ENCODE results near the gene KLHL29. TPM values are rescaled to one million over a fixed set of nuclear protein-coding genes. Genes with fewer than 3 reads are reported as not detected.

The KLHL29 gene
- total RNA-seq, 1 experiment from 2014 or later = 34.1 TPM

- Histone ChIP-seq H3K4me1 (peaks cover 59% of the 10 kb centered on the region), H3K4me3 (peak overlapping the region; percentile 59), H3K27ac (peak overlapping the region; percentile 86), H3K27me3 (no peaks in the 10 kb centered on the region), H3K9me3 (replicated peaks) (no peaks in the 10 kb centered on the region), H3K36me3 (peaks cover 4% of the 10 kb centered on the region)
- DNase-seq = peak; percentile 59 to 79
Observed at GRCh38 chr2:23522726-23523372, 137.9 kb downstream of the KLHL29 start.

GRCh38 chr2:23523373-23524260 is 138.6 kb downstream of the KLHL29 start:
- H3K27me3 ChIP-seq = no peaks in the 10 kb centered on the region
- H3K27ac ChIP-seq = peak overlapping the region; percentile 86
- H3K4me3 ChIP-seq = peak overlapping the region; percentile 59
- H3K9me3 ChIP-seq (replicated peaks) = no peaks in the 10 kb centered on the region
- H3K36me3 ChIP-seq = no peaks in the 10 kb centered on the region
- peaks cover 51% of the 10 kb centered on the region for H3K4me1 ChIP-seq
- DNase-seq = peak; percentile 55 to 72

- no peaks in the 10 kb centered on the region for H3K9me3 ChIP-seq (replicated peaks)
- DNase-seq = peak; percentile 97
- H3K27me3 ChIP-seq = no peaks in the 10 kb centered on the region
- H3K36me3 ChIP-seq = no peaks in the 10 kb centered on the region
- H3K4me1 ChIP-seq = peaks cover 47% of the 10 kb centered on the region
- peak overlapping the region; percentile 86 for H3K27ac ChIP-seq
- H3K4me3 ChIP-seq = peak overlapping the region; percentile 59
Observed at GRCh38 chr2:23524261-23524706, 139.3 kb downstream of the KLHL29 start.

DNA sequence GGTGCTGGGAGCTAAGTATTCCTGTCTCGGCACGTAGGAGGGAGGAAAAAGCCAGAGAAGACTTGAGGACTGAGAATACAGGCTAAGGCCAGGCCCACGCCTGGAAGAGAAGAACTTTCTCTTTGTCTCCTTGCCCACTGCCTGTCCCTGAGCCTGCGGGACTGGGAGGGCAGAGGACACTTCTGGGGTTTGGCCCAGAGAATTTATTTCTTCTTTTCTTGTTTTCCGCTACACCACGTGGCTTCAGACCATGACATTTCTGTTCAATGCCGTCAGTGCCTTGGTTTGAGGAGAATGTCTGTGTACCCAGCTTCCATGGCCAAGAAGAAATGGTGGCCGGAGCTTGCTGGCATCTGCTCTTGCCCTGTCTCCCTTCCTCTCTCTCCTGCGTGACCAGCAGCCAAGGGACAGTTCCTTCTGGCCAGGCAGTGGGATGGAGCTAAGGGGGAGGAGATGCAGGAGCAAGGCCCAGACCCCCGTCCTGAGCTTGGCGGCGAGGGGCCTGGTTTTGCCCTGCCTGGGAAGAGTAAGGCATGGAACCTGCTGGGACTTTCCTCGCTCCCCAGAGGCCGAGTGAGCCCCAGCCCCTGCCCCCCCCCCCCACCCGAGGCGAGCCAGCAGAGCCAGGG is 140.3 kb downstream of the KLHL29 start:
- no peak for DNase-seq
- peak overlapping the region; percentile 59 for H3K4me3 ChIP-seq
- no peaks in the 10 kb centered on the region for H3K27me3 ChIP-seq
- peak overlapping the region; percentile 86 for H3K27ac ChIP-seq
- H3K4me1 ChIP-seq = peaks cover 37% of the 10 kb centered on the region
- no peaks in the 10 kb centered on the region for H3K36me3 ChIP-seq
- no peaks in the 10 kb centered on the region for H3K9me3 ChIP-seq (replicated peaks)

DNA sequence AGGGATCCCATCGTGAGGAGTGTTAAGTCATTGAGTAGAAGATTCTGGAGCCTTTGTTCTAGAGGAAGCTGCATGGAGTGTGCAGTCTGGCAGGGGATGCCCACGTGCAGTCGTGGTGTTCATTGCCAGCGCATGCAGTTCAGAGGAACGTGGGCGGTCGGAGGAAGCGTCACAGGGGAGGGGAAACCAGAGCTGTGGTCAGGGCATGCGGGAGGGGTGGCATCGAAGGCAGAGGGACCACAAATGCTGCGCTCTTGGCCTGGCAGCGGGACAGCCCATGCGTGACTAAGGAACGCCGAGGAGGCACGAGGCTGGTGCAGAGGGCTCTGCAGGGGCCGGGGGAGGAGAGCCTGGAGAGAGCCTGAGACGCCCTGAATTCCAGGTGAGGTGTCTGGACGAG is 141.1 kb downstream of the KLHL29 start:
- no peak for DNase-seq

DNA sequence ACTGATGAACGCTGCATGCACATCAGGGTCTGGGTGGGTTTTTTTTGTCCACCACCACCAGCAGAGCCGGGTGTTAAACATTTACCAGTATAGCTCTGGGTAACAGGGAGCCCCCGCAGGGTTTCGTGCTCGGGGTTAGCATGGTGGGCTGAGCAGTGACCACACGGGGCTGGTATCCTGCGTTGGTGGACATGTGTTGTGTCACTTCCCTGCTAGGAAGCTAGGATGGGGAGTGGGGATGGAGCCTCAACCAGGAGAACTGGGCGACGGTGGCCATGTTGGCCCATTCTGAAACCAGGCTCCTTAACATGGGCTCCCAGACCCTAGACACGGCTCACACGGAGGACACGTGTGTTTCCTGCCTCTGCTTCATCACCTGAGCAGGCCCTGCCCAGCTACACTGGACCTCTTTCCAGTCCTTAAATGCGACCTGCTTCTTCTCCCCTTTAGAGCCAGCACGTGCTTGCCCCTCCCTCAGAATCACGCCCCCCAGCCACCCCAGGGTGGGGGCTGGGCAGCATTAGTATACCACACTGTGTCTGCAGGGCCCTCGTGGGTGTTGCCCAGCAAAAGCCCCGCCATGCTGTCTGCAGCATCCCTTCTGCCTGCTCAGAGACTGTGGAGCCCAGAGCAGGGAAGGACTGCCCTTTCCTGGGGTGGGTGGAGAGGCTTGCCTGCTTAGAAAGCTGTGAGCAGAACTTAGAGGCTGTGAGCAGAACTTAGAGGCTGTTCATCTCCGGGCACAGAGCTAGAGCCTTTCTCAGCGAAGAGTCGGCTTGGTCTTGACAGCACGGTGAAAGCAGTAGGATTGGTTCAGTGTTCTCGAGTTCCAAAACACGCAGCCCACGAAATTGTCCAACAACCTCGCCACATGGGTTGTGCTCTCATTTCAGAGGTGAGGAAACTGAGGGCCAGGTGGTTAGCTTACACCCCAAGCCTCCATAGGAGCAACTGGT is 142.1 kb downstream of the KLHL29 start:
- Histone ChIP-seq H3K27ac (no peak overlapping the region), H3K36me3 (no peaks in the 10 kb centered on the region), H3K4me3 (no peak overlapping the region), H3K27me3 (no peaks in the 10 kb centered on the region), H3K9me3 (replicated peaks) (no peaks in the 10 kb centered on the region), H3K4me1 (peaks cover 27% of the 10 kb centered on the region)
- no peak for DNase-seq

More for the DNA sequence above, 141.1 kb downstream of the KLHL29 start:
- Histone ChIP-seq H3K27ac (no peak overlapping the region), H3K4me1 (peaks cover 28% of the 10 kb centered on the region), H3K4me3 (no peak overlapping the region), H3K9me3 (replicated peaks) (no peaks in the 10 kb centered on the region), H3K36me3 (no peaks in the 10 kb centered on the region), H3K27me3 (no peaks in the 10 kb centered on the region)

DNA sequence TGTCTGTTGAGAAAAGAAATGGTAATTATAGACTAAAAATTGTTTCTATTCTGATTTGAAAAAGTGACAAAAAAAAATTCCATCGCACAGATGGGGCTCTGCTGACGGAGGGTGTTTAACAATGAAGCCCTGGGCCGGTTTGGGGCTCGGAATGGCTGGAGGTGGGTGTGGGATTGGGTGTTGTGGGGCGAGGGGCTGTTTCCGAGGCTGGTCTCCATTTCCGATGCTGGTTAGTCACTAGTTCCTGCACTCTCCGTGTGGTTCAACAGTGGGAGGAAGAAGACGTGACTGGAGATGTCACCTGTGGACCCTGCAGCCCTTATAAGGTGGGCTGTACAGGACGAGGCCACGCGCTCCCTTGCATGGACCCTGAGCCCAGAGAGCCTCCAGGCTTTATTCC is 143.2 kb downstream of the KLHL29 start:
- H3K9me3 ChIP-seq (replicated peaks) = no peaks in the 10 kb centered on the region
- no peak overlapping the region for H3K4me3 ChIP-seq
- H3K36me3 ChIP-seq = no peaks in the 10 kb centered on the region
- no peak for DNase-seq
- H3K27ac ChIP-seq = no peak overlapping the region
- no peaks in the 10 kb centered on the region for H3K27me3 ChIP-seq
- H3K4me1 ChIP-seq = peaks cover 25% of the 10 kb centered on the region

DNA sequence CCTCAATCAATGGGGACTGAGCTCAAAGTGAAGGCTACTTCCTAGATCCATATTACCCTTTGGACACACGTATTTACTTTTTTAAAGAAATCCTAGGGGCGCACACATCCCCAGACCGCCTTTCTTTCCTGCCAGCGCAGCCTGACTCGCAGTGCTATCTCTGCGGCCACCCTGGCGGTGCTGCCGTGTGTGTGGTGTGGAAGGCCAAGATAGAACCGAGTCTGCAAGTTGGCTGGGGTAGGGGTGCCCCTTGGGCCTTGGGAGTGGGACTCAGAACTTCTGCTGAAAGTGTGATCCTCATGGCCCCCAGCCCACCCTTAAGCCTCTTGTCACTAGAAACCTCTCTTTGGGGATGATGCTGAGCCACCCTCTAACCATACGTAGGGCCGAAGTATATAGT is 143.7 kb downstream of the KLHL29 start:
- DNase-seq = no peak
- Histone ChIP-seq H3K36me3 (no peaks in the 10 kb centered on the region), H3K27me3 (no peaks in the 10 kb centered on the region), H3K4me1 (peaks cover 25% of the 10 kb centered on the region), H3K4me3 (no peak overlapping the region), H3K27ac (no peak overlapping the region), H3K9me3 (replicated peaks) (no peaks in the 10 kb centered on the region)

GRCh38 chr2:23529659-23530058 is 144.7 kb downstream of the KLHL29 start:
- Histone ChIP-seq H3K27me3 (no peaks in the 10 kb centered on the region), H3K9me3 (replicated peaks) (no peaks in the 10 kb centered on the region), H3K4me1 (peaks cover 33% of the 10 kb centered on the region), H3K27ac (no peak overlapping the region), H3K4me3 (no peak overlapping the region), H3K36me3 (no peaks in the 10 kb centered on the region)
- no peak for DNase-seq

GRCh38 chr2:23530206-23530908 is 145.4 kb downstream of the KLHL29 start:
- no peak overlapping the region for H3K4me3 ChIP-seq
- no peaks in the 10 kb centered on the region for H3K27me3 ChIP-seq
- H3K27ac ChIP-seq = no peak overlapping the region
- DNase-seq = no peak
- no peaks in the 10 kb centered on the region for H3K36me3 ChIP-seq
- no peaks in the 10 kb centered on the region for H3K9me3 ChIP-seq (replicated peaks)
- H3K4me1 ChIP-seq = peaks cover 30% of the 10 kb centered on the region

DNA sequence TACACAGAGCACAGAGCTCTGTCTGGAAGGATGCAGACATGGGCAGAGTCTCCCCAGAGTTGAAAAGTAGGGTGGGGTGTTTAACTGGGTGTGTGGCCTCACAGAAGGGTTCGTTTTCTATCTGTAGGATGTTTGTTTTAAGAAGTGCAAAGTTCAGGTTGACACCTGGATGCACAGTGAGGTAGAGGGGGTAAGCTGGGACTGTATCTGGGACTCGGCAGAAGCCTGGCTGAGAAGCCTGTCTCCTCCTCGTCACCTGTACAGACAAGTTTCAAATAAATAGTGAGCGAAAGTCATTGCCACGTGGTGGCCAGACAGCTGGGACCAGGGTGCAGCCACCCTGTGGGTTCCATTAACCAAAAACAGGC is 145.9 kb downstream of the KLHL29 start:
- H3K9me3 ChIP-seq (replicated peaks) = no peaks in the 10 kb centered on the region
- no peaks in the 10 kb centered on the region for H3K36me3 ChIP-seq
- DNase-seq = no peak
- no peak overlapping the region for H3K4me3 ChIP-seq
- H3K27me3 ChIP-seq = no peaks in the 10 kb centered on the region
- peaks cover 33% of the 10 kb centered on the region for H3K4me1 ChIP-seq
- no peak overlapping the region for H3K27ac ChIP-seq

DNA sequence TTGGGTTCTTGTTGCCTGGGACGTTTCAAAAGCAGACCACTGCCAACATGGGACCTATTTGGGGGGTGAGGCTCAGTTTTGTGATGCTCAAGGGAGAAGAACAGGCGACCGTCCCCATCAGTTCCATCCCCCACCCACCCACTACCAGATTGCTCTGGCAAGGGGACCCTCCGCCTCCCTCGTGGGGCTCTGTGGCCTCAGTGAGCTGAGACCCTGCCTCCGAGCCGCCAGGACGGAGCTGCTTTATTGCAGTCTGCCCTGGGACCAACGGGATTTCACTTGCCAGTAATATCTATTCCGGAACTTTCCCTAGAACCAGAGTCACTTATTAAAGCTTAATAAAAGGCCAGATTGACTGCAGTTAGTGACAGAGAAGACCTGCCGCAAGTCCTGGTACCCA is 146.3 kb downstream of the KLHL29 start:
- Histone ChIP-seq H3K9me3 (replicated peaks) (no peaks in the 10 kb centered on the region), H3K4me3 (no peak overlapping the region), H3K27ac (no peak overlapping the region), H3K36me3 (no peaks in the 10 kb centered on the region), H3K27me3 (no peaks in the 10 kb centered on the region), H3K4me1 (peaks cover 33% of the 10 kb centered on the region)
- no peak for DNase-seq

DNA sequence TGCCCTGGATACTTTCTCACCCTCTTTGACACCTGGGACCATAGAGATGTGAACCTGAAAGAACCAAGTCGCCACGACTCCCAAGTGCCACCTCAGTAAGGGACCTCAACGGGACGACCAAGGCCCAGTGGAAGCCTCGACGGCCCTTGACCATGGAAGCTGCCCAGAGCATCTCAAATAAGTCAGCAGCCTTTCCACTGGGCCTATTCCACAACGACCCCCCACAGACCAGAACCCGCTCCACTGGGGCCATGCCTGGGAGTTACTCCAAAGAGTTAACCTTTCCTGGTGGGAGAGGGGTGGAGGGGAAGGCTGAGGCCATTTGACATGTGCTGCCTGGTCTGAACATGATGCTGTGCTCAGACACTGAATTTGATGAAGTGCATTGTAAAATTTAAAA is 146.9 kb downstream of the KLHL29 start:
- no peak overlapping the region for H3K4me3 ChIP-seq
- H3K27me3 ChIP-seq = no peaks in the 10 kb centered on the region
- peaks cover 39% of the 10 kb centered on the region for H3K4me1 ChIP-seq
- no peaks in the 10 kb centered on the region for H3K9me3 ChIP-seq (replicated peaks)
- no peaks in the 10 kb centered on the region for H3K36me3 ChIP-seq
- DNase-seq = no peak
- H3K27ac ChIP-seq = peak overlapping the region; percentile 88
